A549 (cell line): ENCODE measurements around the gene ZKSCAN7.
"Not testable (repeated sequence)": the region's sequence is repeated elsewhere in the genome, so short reads cannot be mapped to it uniquely, and the experiment has no call there.

Experiments used
- BCL3 ChIP-seq: fragments of >200 bp; sonication (Bioruptor Twin); formaldehyde crosslinking; IDR thresholded peaks from 3 replicates; pipeline ENCODE4 v1.6.1; 2016
- BHLHE40 ChIP-seq: IDR thresholded peaks from 2 replicates; pipeline ENCODE4 v1.6.1; 2012; ENCODE audit warnings: low read depth, low read length, inconsistent platforms
- CBX2 ChIP-seq: fragments of 200-600 bp; sonication (generic); IDR thresholded peaks from 2 replicates; pipeline ENCODE4 v1.6.1; 2016; ENCODE audit warnings: low read depth, mild to moderate bottlenecking, borderline replicate concordance
- CEBPB ChIP-seq, 2 experiments: fragments of >200 bp in 1 of 2; sonication (Bioruptor Twin) in 1 of 2; formaldehyde crosslinking in 1 of 2; IDR thresholded peaks; 2 replicates each; pipeline ENCODE4 v1.6.1; 2012 to 2016
- CHD2 ChIP-seq: fragments of 150-350 bp; IDR thresholded peaks from 2 replicates; pipeline ENCODE4 v1.6.1; 2014; ENCODE audit warnings: low read length; ENCODE audit not compliant: partially characterized antibody
- CTCF ChIP-seq: fragments of >200 bp; sonication (Bioruptor Twin); formaldehyde crosslinking; IDR thresholded peaks from 3 replicates; pipeline ENCODE4 v1.5.1; 2016
- JUNB ChIP-seq: fragments of >200 bp; sonication (Bioruptor Twin); formaldehyde crosslinking; IDR thresholded peaks from 2 replicates; pipeline ENCODE4 v1.6.1; 2016
- KDM5A ChIP-seq: fragments of 200-600 bp; sonication (generic); IDR thresholded peaks from 2 replicates; pipeline ENCODE4 v1.6.1; 2016; ENCODE audit warnings: antibody characterized with exemption, mild to moderate bottlenecking
- MAZ ChIP-seq: fragments of 150-350 bp; IDR thresholded peaks from 2 replicates; pipeline ENCODE4 v1.6.1; 2014; ENCODE audit warnings: antibody characterized with exemption, low read depth, low read length, borderline replicate concordance
- POLR2A ChIP-seq: IDR thresholded peaks from 2 replicates; pipeline ENCODE4 v1.6.1; 2012; ENCODE audit warnings: mild to moderate bottlenecking, low read length
- RFX5 ChIP-seq: fragments of 450-650 bp; IDR thresholded peaks from 2 replicates; pipeline ENCODE4 v1.7.1; 2014; ENCODE audit warnings: antibody characterized with exemption, mild to moderate bottlenecking, moderate library complexity
- ZFP36 ChIP-seq: fragments of 450-650 bp; IDR thresholded peaks from 2 replicates; pipeline ENCODE4 v1.6.1; 2014; ENCODE audit warnings: borderline replicate concordance; ENCODE audit not compliant: partially characterized antibody
- TF ChIP-seq, protein P1 (sequence below): IDR thresholded peaks from 2 replicates; pipeline ENCODE4 v1.6.1; 2012
- TF ChIP-seq, protein P2 (sequence below): fragments of 250-450 bp; sonication (Bioruptor Pico); IDR thresholded peaks from 2 replicates; pipeline ENCODE4 v1.5.0; 2021; ENCODE audit warnings: mild to moderate bottlenecking, moderate library complexity, borderline replicate concordance

GRCh38 chr3:44578316-44578715 is 23.3 kb downstream of the ZKSCAN7 start:
- TF ChIP-seq MAZ; CTCF; POLR2A; CEBPB (IDR thresholded peaks at IDR 0.05); JUNB; BCL3; CHD2; ZFP36; CBX2; BHLHE40; KDM5A; RFX5: not testable (repeated sequence)
- TF ChIP-seq, protein P1, sequence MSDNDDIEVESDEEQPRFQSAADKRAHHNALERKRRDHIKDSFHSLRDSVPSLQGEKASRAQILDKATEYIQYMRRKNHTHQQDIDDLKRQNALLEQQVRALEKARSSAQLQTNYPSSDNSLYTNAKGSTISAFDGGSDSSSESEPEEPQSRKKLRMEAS, result not testable (repeated sequence)
- TF ChIP-seq, protein P2, sequence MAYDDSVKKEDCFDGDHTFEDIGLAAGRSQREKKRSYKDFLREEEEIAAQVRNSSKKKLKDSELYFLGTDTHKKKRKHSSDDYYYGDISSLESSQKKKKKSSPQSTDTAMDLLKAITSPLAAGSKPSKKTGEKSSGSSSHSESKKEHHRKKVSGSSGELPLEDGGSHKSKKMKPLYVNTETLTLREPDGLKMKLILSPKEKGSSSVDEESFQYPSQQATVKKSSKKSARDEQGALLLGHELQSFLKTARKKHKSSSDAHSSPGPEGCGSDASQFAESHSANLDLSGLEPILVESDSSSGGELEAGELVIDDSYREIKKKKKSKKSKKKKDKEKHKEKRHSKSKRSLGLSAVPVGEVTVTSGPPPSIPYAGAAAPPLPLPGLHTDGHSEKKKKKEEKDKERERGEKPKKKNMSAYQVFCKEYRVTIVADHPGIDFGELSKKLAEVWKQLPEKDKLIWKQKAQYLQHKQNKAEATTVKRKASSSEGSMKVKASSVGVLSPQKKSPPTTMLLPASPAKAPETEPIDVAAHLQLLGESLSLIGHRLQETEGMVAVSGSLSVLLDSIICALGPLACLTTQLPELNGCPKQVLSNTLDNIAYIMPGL, result not testable (repeated sequence)
